GM23338 (cell line): ENCODE measurements around the gene CACNA1C. TPM values are rescaled to one million over a fixed set of nuclear protein-coding genes. Genes with fewer than 3 reads are reported as not detected.

Experiments
- ATAC-seq: fragments of 200-7000 bp; cut with Tn5 transposase; 3 replicates; pipeline ENCODE4 v1.9.1; 2020
- DNase-seq: peaks from one replicate; pipeline ENCODE4 v3.0.0-alpha.2; 2015; ENCODE audit warnings: low spot score
- H2AFZ ChIP-seq: fragments of 200-600 bp; sonication (generic); 2 replicates; pipeline ENCODE4 v1.8.0; 2016; ENCODE audit warnings: antibody characterized with exemption, mild to moderate bottlenecking, moderate library complexity
- H3F3A ChIP-seq: fragments of 200-600 bp; sonication (generic); replicated peaks from 2 replicates; pipeline ENCODE4 v1.8.0; 2017; ENCODE audit warnings: antibody characterized with exemption, mixed run types, low read depth
- H3K27ac ChIP-seq: fragments of 200-600 bp; sonication (generic); 2 replicates; pipeline ENCODE4 v1.6.1; 2016; ENCODE audit warnings: low read depth
- H3K27me3 ChIP-seq: fragments of 200-600 bp; sonication (generic); 2 replicates; pipeline ENCODE4 v1.8.0; 2016; ENCODE audit warnings: mild to moderate bottlenecking, mixed run types, moderate library complexity; ENCODE audit not compliant: insufficient read depth
- H3K36me3 ChIP-seq: fragments of 200-600 bp; sonication (generic); 2 replicates; pipeline ENCODE4 v1.8.0; 2016; ENCODE audit warnings: mild to moderate bottlenecking; ENCODE audit not compliant: insufficient read depth
- H3K4me1 ChIP-seq: fragments of 200-600 bp; sonication (generic); 2 replicates; pipeline ENCODE4 v1.8.0; 2016; ENCODE audit warnings: mild to moderate bottlenecking, moderate library complexity; ENCODE audit not compliant: insufficient read depth
- H3K4me2 ChIP-seq: fragments of 200-600 bp; sonication (generic); 2 replicates; pipeline ENCODE4 v1.7.1; 2017; ENCODE audit warnings: mixed run types
- H3K4me3 ChIP-seq: fragments of 200-600 bp; sonication (generic); 2 replicates; pipeline ENCODE4 v1.6.1; 2016; ENCODE audit warnings: mixed run types
- H3K79me2 ChIP-seq: fragments of 200-600 bp; sonication (generic); replicated peaks from 2 replicates; pipeline ENCODE4 v1.8.0; 2017; ENCODE audit warnings: mild to moderate bottlenecking; ENCODE audit not compliant: insufficient read depth
- H3K9me2 ChIP-seq: fragments of 200-600 bp; sonication (generic); 2 replicates; pipeline ENCODE4 v1.8.0; 2017; ENCODE audit not compliant: insufficient read depth
- H4K20me1 ChIP-seq: fragments of 200-600 bp; sonication (generic); replicated peaks from 2 replicates; pipeline ENCODE4 v1.8.0; 2017; ENCODE audit warnings: mild to moderate bottlenecking; ENCODE audit not compliant: insufficient read depth
- H3K27ac Mint-ChIP-seq: 2 replicates; pipeline ENCODE4 v1.8.0; 2020; ENCODE audit warnings: inconsistent platforms, mild to moderate bottlenecking, moderate library complexity, mixed read lengths
- H3K27me3 Mint-ChIP-seq: 3 replicates; pipeline ENCODE4 v1.8.0; 2022; ENCODE audit warnings: low read depth, mild to moderate bottlenecking, moderate library complexity, mixed read lengths, inconsistent platforms; ENCODE audit not compliant: insufficient read depth, poor library complexity
- H3K36me3 Mint-ChIP-seq: 3 replicates; pipeline ENCODE4 v1.8.0; 2021; ENCODE audit warnings: low read depth, mild to moderate bottlenecking, inconsistent platforms, moderate library complexity, mixed read lengths
- H3K4me1 Mint-ChIP-seq: 3 replicates; pipeline ENCODE4 v1.8.0; 2020; ENCODE audit warnings: mild to moderate bottlenecking, inconsistent platforms, mixed read lengths
- H3K4me3 Mint-ChIP-seq: 3 replicates; pipeline ENCODE4 v1.8.0; 2021; ENCODE audit warnings: moderate library complexity, mild to moderate bottlenecking, inconsistent platforms, mixed read lengths
- H3K9me3 Mint-ChIP-seq: 3 replicates; pipeline ENCODE4 v1.8.0; 2020; ENCODE audit warnings: moderate library complexity, mild to moderate bottlenecking, inconsistent platforms, mixed read lengths
- CREB1 ChIP-seq: fragments of 250-450 bp; sonication (Bioruptor Pico); IDR thresholded peaks from 2 replicates; pipeline ENCODE4 v1.5.0; 2020; ENCODE audit warnings: low read depth, mild to moderate bottlenecking, moderate library complexity
- ETS1 ChIP-seq: IDR thresholded peaks from 2 replicates; pipeline ENCODE4 v1.6.1; 2016; ENCODE audit warnings: antibody characterized with exemption
- EZH2 ChIP-seq: fragments of 200-600 bp; sonication (generic); IDR thresholded peaks from one replicate; pipeline ENCODE4 v1.8.0; 2017; ENCODE audit warnings: antibody characterized with exemption, mild to moderate bottlenecking, low read depth; ENCODE audit not compliant: unreplicated experiment
- EZH2phosphoT487 ChIP-seq: fragments of 200-600 bp; sonication (generic); IDR thresholded peaks from one replicate; pipeline ENCODE4 v1.8.1; 2018; ENCODE audit warnings: antibody characterized with exemption; ENCODE audit not compliant: unreplicated experiment
- JUNB ChIP-seq: IDR thresholded peaks from one replicate; pipeline ENCODE4 v1.6.1; 2016; ENCODE audit warnings: antibody characterized with exemption; ENCODE audit not compliant: unreplicated experiment
- NANOG ChIP-seq: IDR thresholded peaks from 2 replicates; pipeline ENCODE4 v1.6.1; 2016; ENCODE audit warnings: antibody characterized with exemption, borderline replicate concordance
- POLR2AphosphoS5 ChIP-seq: IDR thresholded peaks from 2 replicates; pipeline ENCODE4 v1.6.1; 2016; ENCODE audit warnings: antibody characterized with exemption, low read depth
- REST ChIP-seq: IDR thresholded peaks from one replicate; pipeline ENCODE4 v1.6.1; 2018; ENCODE audit warnings: antibody characterized with exemption; ENCODE audit not compliant: unreplicated experiment
- STAT1 ChIP-seq: IDR thresholded peaks from one replicate; pipeline ENCODE4 v1.6.1; 2016; ENCODE audit warnings: antibody characterized with exemption; ENCODE audit not compliant: unreplicated experiment
- ZNF462 ChIP-seq: fragments of 250-450 bp; sonication (Bioruptor Pico); IDR thresholded peaks from 2 replicates; pipeline ENCODE4 v1.5.0; 2020; ENCODE audit warnings: mild to moderate bottlenecking, moderate library complexity
- polyA plus RNA-seq: library from polyadenylated mRNA; unstranded; fragments of >200 nt; fragmentation: Nextera tagmentation; extraction: Ambion mirVana; gene quantifications from 2 replicates; pipeline ENCODE4 v1.2.1, GENCODE V29; 2016
- total RNA-seq: library from RNA; depleted of rRNA; stranded (reverse); fragments of >200 nt; shearing (Covaris generic); gene quantifications from 2 replicates; pipeline ENCODE4 v1.2.3, GENCODE V29; 2014
- TF ChIP-seq, protein P1 (sequence below), 2 experiments: fragments of 200-600 bp in 1 of 2; sonication (generic) in 1 of 2; conservative IDR thresholded peaks; 2 replicates each; pipeline versions ENCODE4 v1.5.1 to v1.6.1; 2016 to 2017; ENCODE audit warnings: antibody characterized with exemption in 2 of 2, low read depth in 2 of 2, mild to moderate bottlenecking in 2 of 2, moderate library complexity in 1 of 2

Gene CACNA1C
- total and polyA plus RNA-seq, 2 experiments from 2014 or later: 0.78 to 2.1 TPM

DNA sequence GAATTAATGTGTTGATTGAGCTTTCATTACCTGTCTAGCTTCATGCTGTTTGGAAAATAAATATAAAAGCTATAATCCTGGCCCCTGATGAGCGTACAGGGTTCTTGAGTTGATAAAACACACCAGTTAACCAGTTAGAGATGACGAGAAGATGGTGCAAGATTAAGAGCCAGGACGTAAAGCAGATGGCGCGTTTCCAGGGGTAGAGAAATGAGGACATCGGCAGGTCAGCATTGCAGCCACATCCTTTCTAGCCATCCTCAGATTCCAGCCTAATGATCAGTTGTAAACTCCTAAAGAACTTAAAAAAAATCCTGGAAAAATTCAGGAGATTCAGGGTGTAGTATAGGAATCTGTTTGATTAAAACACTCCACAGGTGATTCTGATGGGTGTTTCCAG, 203.7 kb downstream of the CACNA1C start:
- TF ChIP-seq ETS1: no peak
- TF ChIP-seq ZNF462 (CRISPR knock-in tag): no peak
- no peak for TF ChIP-seq EZH2
- TF ChIP-seq NANOG: no peak
- TF ChIP-seq, protein P1, sequence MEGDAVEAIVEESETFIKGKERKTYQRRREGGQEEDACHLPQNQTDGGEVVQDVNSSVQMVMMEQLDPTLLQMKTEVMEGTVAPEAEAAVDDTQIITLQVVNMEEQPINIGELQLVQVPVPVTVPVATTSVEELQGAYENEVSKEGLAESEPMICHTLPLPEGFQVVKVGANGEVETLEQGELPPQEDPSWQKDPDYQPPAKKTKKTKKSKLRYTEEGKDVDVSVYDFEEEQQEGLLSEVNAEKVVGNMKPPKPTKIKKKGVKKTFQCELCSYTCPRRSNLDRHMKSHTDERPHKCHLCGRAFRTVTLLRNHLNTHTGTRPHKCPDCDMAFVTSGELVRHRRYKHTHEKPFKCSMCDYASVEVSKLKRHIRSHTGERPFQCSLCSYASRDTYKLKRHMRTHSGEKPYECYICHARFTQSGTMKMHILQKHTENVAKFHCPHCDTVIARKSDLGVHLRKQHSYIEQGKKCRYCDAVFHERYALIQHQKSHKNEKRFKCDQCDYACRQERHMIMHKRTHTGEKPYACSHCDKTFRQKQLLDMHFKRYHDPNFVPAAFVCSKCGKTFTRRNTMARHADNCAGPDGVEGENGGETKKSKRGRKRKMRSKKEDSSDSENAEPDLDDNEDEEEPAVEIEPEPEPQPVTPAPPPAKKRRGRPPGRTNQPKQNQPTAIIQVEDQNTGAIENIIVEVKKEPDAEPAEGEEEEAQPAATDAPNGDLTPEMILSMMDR (conservative IDR thresholded peaks at IDR 0.05; ENCODE audit: low read depth in 2 of 2): no peak
- TF ChIP-seq STAT1: no peak
- TF ChIP-seq CREB1 (CRISPR knock-in tag): no peak
- no peak for TF ChIP-seq JUNB
- TF ChIP-seq REST: no peak
- TF ChIP-seq POLR2AphosphoS5: no peak
- no peak for TF ChIP-seq EZH2phosphoT487
- Histone ChIP-seq H3F3A (peaks cover 3% of the 10 kb centered on the region), H3K4me2 (no peak overlapping the region), H3K4me3 (no peak overlapping the region), H3K36me3 (no peaks in the 10 kb centered on the region), H3K27me3 (no peaks in the 10 kb centered on the region), H3K79me2 (no peaks in the 10 kb centered on the region), H4K20me1 (no peaks in the 10 kb centered on the region), H2AFZ (no peak overlapping the region), H3K4me1 (peaks cover 5% of the 10 kb centered on the region; the same call in 1 of the 2 replicates), H3K27ac (no peak overlapping the region), H3K9me2 (no peaks in the 10 kb centered on the region)
- no peak overlapping the region for H3K27ac Mint-ChIP-seq
- peaks cover 3% of the 10 kb centered on the region; the same call in 1 of the 3 replicates for H3K36me3 Mint-ChIP-seq
- peaks cover 13% of the 10 kb centered on the region; the same call in 2 of the 3 replicates for H3K9me3 Mint-ChIP-seq
- H3K27me3 Mint-ChIP-seq: no peaks in the 10 kb centered on the region
- H3K4me3 Mint-ChIP-seq: no peak overlapping the region
- peaks cover 16% of the 10 kb centered on the region; the same call in 2 of the 3 replicates for H3K4me1 Mint-ChIP-seq
- ATAC-seq (no peak), DNase-seq (no peak)
